OCI-LY1 (cell line): Measurements from ENCODE around the gene ZMYND19.

Experiments
- EZH2 ChIP-seq: fragments of 200-600 bp; sonication (generic), shearing (Covaris generic); IDR thresholded peaks from 2 replicates; pipeline ENCODE4 v1.8.0; 2017; ENCODE audit warnings: borderline replicate concordance, mixed run types, mild to moderate bottlenecking, antibody characterized with exemption, low read length, moderate library complexity, mixed read lengths
- TF ChIP-seq, protein P1 (sequence below): fragments of 200-600 bp; sonication (generic), shearing (Covaris generic); IDR thresholded peaks from 2 replicates; pipeline ENCODE4 v1.5.1; 2017; ENCODE audit warnings: mild to moderate bottlenecking, antibody characterized with exemption, low read length, moderate library complexity, mixed read lengths

DNA sequence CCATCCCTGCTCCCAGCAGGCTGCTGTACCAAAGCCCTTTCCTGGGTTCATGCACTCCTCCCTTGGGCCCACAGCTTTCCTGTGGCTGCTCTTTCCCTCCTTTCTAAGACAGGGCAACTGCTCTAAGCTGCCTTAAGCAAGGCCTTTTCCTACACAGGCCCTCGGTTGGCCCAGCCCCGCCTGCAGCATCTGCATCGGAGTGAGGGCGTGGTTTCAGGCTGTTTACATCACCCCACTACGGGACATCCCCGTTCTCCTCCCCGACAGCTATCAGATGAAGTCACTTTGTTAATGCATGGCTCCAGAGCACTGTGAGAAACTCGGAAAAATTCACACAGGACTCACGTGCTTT is 15.0 kb downstream of the ZMYND19 start:
- TF ChIP-seq, protein P1, sequence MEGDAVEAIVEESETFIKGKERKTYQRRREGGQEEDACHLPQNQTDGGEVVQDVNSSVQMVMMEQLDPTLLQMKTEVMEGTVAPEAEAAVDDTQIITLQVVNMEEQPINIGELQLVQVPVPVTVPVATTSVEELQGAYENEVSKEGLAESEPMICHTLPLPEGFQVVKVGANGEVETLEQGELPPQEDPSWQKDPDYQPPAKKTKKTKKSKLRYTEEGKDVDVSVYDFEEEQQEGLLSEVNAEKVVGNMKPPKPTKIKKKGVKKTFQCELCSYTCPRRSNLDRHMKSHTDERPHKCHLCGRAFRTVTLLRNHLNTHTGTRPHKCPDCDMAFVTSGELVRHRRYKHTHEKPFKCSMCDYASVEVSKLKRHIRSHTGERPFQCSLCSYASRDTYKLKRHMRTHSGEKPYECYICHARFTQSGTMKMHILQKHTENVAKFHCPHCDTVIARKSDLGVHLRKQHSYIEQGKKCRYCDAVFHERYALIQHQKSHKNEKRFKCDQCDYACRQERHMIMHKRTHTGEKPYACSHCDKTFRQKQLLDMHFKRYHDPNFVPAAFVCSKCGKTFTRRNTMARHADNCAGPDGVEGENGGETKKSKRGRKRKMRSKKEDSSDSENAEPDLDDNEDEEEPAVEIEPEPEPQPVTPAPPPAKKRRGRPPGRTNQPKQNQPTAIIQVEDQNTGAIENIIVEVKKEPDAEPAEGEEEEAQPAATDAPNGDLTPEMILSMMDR: no peak
- no peak for TF ChIP-seq EZH2
